ENCODE data around the gene CFDP1.

DNA sequence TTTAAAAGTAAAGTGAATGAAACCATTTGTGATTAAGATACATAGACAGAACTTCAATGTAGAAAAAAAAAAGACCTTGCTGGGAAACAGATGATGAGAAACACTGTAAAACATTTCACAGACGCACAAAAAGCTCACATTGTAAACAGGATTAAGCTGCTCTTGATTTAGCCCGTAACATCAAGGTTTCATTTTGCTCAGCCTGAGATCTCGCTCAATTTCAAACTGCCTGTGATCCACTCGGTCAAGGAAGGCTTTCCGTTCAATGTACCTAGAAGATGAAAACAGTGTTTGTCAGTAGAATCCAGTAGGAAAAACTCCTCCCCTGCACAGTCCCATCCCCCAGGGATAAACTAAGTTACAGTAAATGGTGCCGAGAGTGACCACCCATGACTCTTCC is 139.5 kb downstream of the CFDP1 start:
- TF ChIP-seq, protein P1, sequence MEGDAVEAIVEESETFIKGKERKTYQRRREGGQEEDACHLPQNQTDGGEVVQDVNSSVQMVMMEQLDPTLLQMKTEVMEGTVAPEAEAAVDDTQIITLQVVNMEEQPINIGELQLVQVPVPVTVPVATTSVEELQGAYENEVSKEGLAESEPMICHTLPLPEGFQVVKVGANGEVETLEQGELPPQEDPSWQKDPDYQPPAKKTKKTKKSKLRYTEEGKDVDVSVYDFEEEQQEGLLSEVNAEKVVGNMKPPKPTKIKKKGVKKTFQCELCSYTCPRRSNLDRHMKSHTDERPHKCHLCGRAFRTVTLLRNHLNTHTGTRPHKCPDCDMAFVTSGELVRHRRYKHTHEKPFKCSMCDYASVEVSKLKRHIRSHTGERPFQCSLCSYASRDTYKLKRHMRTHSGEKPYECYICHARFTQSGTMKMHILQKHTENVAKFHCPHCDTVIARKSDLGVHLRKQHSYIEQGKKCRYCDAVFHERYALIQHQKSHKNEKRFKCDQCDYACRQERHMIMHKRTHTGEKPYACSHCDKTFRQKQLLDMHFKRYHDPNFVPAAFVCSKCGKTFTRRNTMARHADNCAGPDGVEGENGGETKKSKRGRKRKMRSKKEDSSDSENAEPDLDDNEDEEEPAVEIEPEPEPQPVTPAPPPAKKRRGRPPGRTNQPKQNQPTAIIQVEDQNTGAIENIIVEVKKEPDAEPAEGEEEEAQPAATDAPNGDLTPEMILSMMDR (IDR thresholded peaks at IDR 0.05; ENCODE audit: low read length) = no peak
- TF ChIP-seq EZH2 (IDR thresholded peaks at IDR 0.05; ENCODE audit: borderline replicate concordance, low read length) = no peak

All from OCI-LY1 (cell line).